K562 (cell line): Measurements from ENCODE around the gene GRIN2A. TPM values are rescaled to one million over a fixed set of nuclear protein-coding genes. Genes with fewer than 3 reads are reported as not detected.

Experiments
- ATAC-seq: fragments of 200-7000 bp; cut with Tn5 transposase; 3 replicates; pipeline ENCODE4 v1.9.1; 2020; ENCODE audit warnings: moderate library complexity
- BruUV-seq: library from RNA; stranded (reverse); fragments of 400-500 nt; replicated peaks from 2 replicates; lab custom pipeline; 2021; lab: Mats Ljungman, UMichigan
- CTCF ChIA-PET: fragments of 300-600 bp; formaldehyde crosslinking; extraction: SDS; loops from one replicate; lab custom pipeline; 2021; ENCODE audit warnings: low intra/inter-chr PET ratio; lab: Yijun Ruan, JAX
- POLR2A ChIA-PET: fragments of 300-600, 350-650 bp; sonication (Branson Sonifier 250); formaldehyde crosslinking; extraction: SDS; loops from one replicate; lab custom pipeline; 2021; ENCODE audit warnings: antibody characterized with exemption, inconsistent platforms; lab: Yijun Ruan, JAX
- DNase-seq, 4 experiments: peaks; one replicate each; pipeline versions ENCODE4 v3.0.0 to v3.0.0-alpha.2; 2011 to 2018; ENCODE audit warnings: low spot score in 3 of 4, mixed read lengths in 3 of 4; ENCODE audit errors: extremely low read depth in 1 of 4
- FAIRE-seq: peaks from 2 replicates; lab custom pipeline; 2011; peaks lifted over from hg19 to GRCh38; lab: Jason Lieb, UNC
- H2AFZ ChIP-seq: 2 replicates; pipeline ENCODE4 v1.6.0; 2011; ENCODE audit warnings: low read depth, low read length, control low read depth, inconsistent platforms
- H3K27ac ChIP-seq: fragments of 200-600 bp; 3 replicates; pipeline ENCODE4 v1.8.0; 2011; ENCODE audit warnings: low read depth, mild to moderate bottlenecking, control low read depth, inconsistent platforms, low read length, moderate library complexity, mixed read lengths; ENCODE audit errors: extremely low read depth
- H3K27me3 ChIP-seq, 2 experiments: fragments of 300-600 bp in 1 of 2; 2 replicates in 1 of 2; 3 replicates in 1 of 2; pipeline versions ENCODE4 v1.6.0 to v1.8.0; 2011; ENCODE audit warnings: inconsistent platforms in 2 of 2, low read length in 2 of 2, mild to moderate bottlenecking in 1 of 2, mixed read lengths in 1 of 2, moderate library complexity in 1 of 2; ENCODE audit not compliant: control insufficient read depth in 2 of 2, insufficient read depth in 2 of 2
- H3K36me3 ChIP-seq: fragments of 300-600 bp; 3 replicates; pipeline ENCODE4 v1.8.0; 2011; ENCODE audit warnings: mild to moderate bottlenecking, low read length, inconsistent platforms; ENCODE audit not compliant: control insufficient read depth, insufficient read depth
- H3K4me1 ChIP-seq, 2 experiments: fragments of 200-600 bp in 1 of 2; replicated peaks in 1 of 2; 2 replicates in 1 of 2; 3 replicates in 1 of 2; pipeline versions ENCODE4 v1.5.1 to v1.8.0; 2011; ENCODE audit warnings: inconsistent platforms in 2 of 2, low read length in 2 of 2, mild to moderate bottlenecking in 1 of 2, mixed read lengths in 1 of 2, moderate library complexity in 1 of 2; ENCODE audit not compliant: control insufficient read depth in 2 of 2, insufficient read depth in 2 of 2
- H3K4me2 ChIP-seq: 2 replicates; pipeline ENCODE4 v1.6.1; 2011; ENCODE audit warnings: low read length, control low read depth, inconsistent platforms, mixed read lengths; ENCODE audit not compliant: insufficient read depth
- H3K4me3 ChIP-seq: fragments of 200-600 bp; sonication (generic), shearing (Covaris generic); 2 replicates; pipeline ENCODE4 v1.5.1; 2016; ENCODE audit warnings: control low read depth, inconsistent platforms
- H3K79me2 ChIP-seq: fragments of 200-600 bp; 3 replicates; pipeline ENCODE4 v1.8.0; 2011; ENCODE audit warnings: low read length, inconsistent platforms; ENCODE audit not compliant: control insufficient read depth, insufficient read depth
- H3K9ac ChIP-seq, 2 experiments: 2 replicates each; pipeline versions ENCODE4 v1.6.0 to v1.6.1; 2011; ENCODE audit warnings: low read depth in 2 of 2, low read length in 2 of 2, control low read depth in 1 of 2, inconsistent platforms in 1 of 2, mild to moderate bottlenecking in 1 of 2, mixed read lengths in 1 of 2; ENCODE audit not compliant: insufficient read depth in 1 of 2
- H3K9me1 ChIP-seq: one replicate; pipeline ENCODE4 v1.6.0; 2011; ENCODE audit warnings: inconsistent platforms, mild to moderate bottlenecking, low read length, moderate library complexity; ENCODE audit not compliant: control insufficient read depth, insufficient read depth
- H3K9me3 ChIP-seq: replicated peaks from 2 replicates; pipeline ENCODE4 v1.5.1; 2011; ENCODE audit warnings: low read depth, low read length, inconsistent platforms; ENCODE audit not compliant: control insufficient read depth, insufficient read depth
- H4K20me1 ChIP-seq: replicated peaks from 2 replicates; pipeline ENCODE4 v1.6.1; 2011; ENCODE audit warnings: low read length, inconsistent platforms, mixed read lengths; ENCODE audit not compliant: control insufficient read depth, insufficient read depth
- ATF1 ChIP-seq, 2 experiments: fragments of 450-650 bp in 1 of 2; IDR thresholded peaks; 2 replicates each; pipeline ENCODE4 v1.6.1; 2016; ENCODE audit warnings: missing compliant biosample characterization in 1 of 2, missing genetic modification characterization in 1 of 2
- BCL6 ChIP-seq: fragments of 250-450 bp; sonication (Bioruptor Pico); IDR thresholded peaks from 2 replicates; pipeline ENCODE4 v1.4.0; 2020
- GABPB1 ChIP-seq: sonication (generic); formaldehyde crosslinking; IDR thresholded peaks from 2 replicates; pipeline ENCODE4 v1.8.0; 2022; ENCODE audit warnings: mild to moderate bottlenecking, missing genetic modification reagents
- GTF2F1 ChIP-seq: IDR thresholded peaks from 2 replicates; pipeline ENCODE4 v1.6.1; 2011; ENCODE audit warnings: low read depth, low read length, improper control_type of control experiment
- MBD2 ChIP-seq: sonication (generic); IDR thresholded peaks from 2 replicates; pipeline ENCODE4 v1.6.1; 2016; ENCODE audit warnings: low read depth, borderline replicate concordance
- MTA1 ChIP-seq: fragments of 450-650 bp; IDR thresholded peaks from 2 replicates; pipeline ENCODE4 v1.6.1; 2017; ENCODE audit warnings: borderline replicate concordance
- NR0B1 ChIP-seq: fragments of 450-650 bp; IDR thresholded peaks from one replicate; pipeline ENCODE4 v1.6.1; 2018; ENCODE audit warnings: mild to moderate bottlenecking, moderate library complexity; ENCODE audit not compliant: partially characterized antibody
- NR4A1 ChIP-seq, 2 experiments: fragments of 250-450 bp in 1 of 2; fragments of 450-650 bp in 1 of 2; sonication (Bioruptor Pico) in 1 of 2; IDR thresholded peaks; 2 replicates each; pipeline versions ENCODE4 v1.4.0 to v1.6.1; 2016 to 2020; ENCODE audit warnings: mild to moderate bottlenecking in 2 of 2, missing compliant biosample characterization in 1 of 2, missing genetic modification characterization in 1 of 2, moderate library complexity in 1 of 2
- PYGO2 ChIP-seq: fragments of 450-650 bp; IDR thresholded peaks from 2 replicates; pipeline ENCODE4 v1.6.1; 2016; ENCODE audit warnings: mild to moderate bottlenecking, missing genetic modification characterization, moderate library complexity, missing compliant biosample characterization
- STAT5B ChIP-seq: fragments of 250-450 bp; sonication (Bioruptor Pico); IDR thresholded peaks from 2 replicates; pipeline ENCODE4 v1.8.0; 2021; ENCODE audit warnings: mild to moderate bottlenecking, inconsistent platforms
- TRIM28 ChIP-seq: fragments of 450-650 bp; IDR thresholded peaks from 2 replicates; pipeline ENCODE4 v1.6.1; 2017
- ZBTB17 ChIP-seq: fragments of 450-650 bp; formaldehyde crosslinking; IDR thresholded peaks from 2 replicates; pipeline ENCODE4 v1.4.0; 2020; ENCODE audit warnings: mild to moderate bottlenecking
- ZFPM2 ChIP-seq: fragments of 250-450 bp; sonication (Bioruptor Pico); IDR thresholded peaks from 2 replicates; pipeline ENCODE4 v1.5.1; 2022; ENCODE audit warnings: mild to moderate bottlenecking
- ZNF584 ChIP-seq: fragments of 200-800 bp; sonication (Bioruptor generic); IDR thresholded peaks from 2 replicates; pipeline ENCODE4 v1.6.1; 2016; ENCODE audit warnings: low read depth, mild to moderate bottlenecking, missing genetic modification characterization, missing compliant biosample characterization
- ZNF696 ChIP-seq: fragments of 250-450 bp; sonication (Bioruptor Pico); conservative IDR thresholded peaks from 2 replicates; pipeline ENCODE4 v1.4.0; 2020; ENCODE audit warnings: mild to moderate bottlenecking, moderate library complexity
- ZNF699 ChIP-seq: fragments of 250-450 bp; sonication (Bioruptor Pico); IDR thresholded peaks from 2 replicates; pipeline ENCODE4 v1.8.0; 2021; ENCODE audit warnings: mild to moderate bottlenecking, moderate library complexity; ENCODE audit not compliant: insufficient replicate concordance
- ZNF764 ChIP-seq: fragments of 250-450 bp; sonication (Bioruptor Pico); IDR thresholded peaks from 2 replicates; pipeline ENCODE4 v1.4.0; 2020; ENCODE audit warnings: low read depth, mild to moderate bottlenecking, moderate library complexity
- WGBS: fragments of 100-300 bp; shearing (Covaris generic); methylation state at CpG from one replicate; pipeline ENCODE4 v1.1.6; 2016; ENCODE audit warnings: low coverage, mixed read lengths; ENCODE audit not compliant: insufficient coverage; ENCODE audit errors: missing lambda C conversion rate; 5-methylcytosine and 5-hydroxymethylcytosine counted together
- in situ Hi-C: fragments of 300-500 bp; cut with MboI; formaldehyde crosslinking; loops from 4 replicates; pipeline ENCODE4 v1.15.0; 2018; ENCODE audit warnings: inconsistent platforms, mixed read lengths
- intact Hi-C: fragments of 100-400 bp; cut with micrococcal nuclease; formaldehyde crosslinking; loops from 2 replicates; pipeline ENCODE4 v1.14.2; 2022
- polyA plus RNA-seq, 8 experiments: library from polyadenylated mRNA; depleted of rRNA in 4 of 8; stranded (reverse) in 5 of 8; unstranded in 3 of 8; fragments of >200 nt; fragmentation: Nextera tagmentation in 2 of 8; fragmentation: Illumina TruSeq in 1 of 8; extraction: Ambion mirVana in 2 of 8; extraction: Trizol in 1 of 8; gene quantifications; 2 replicates each; pipeline versions ENCODE4 v1.2.1 to v1.2.3, GENCODE V29; 2011 to 2014; ENCODE audit warnings: inconsistent platforms in 1 of 8, missing spikeins in 1 of 8
- total RNA-seq, 7 experiments: library from RNA; depleted of rRNA in 6 of 7; stranded (reverse); fragments of >200 nt in 6 of 7; fragmentation: Illumina TruSeq in 2 of 7; extraction: Trizol in 2 of 7; gene quantifications; 2 replicates each; pipeline versions ENCODE4 v1.2.1 to v1.2.3, GENCODE V29; 2011 to 2021; ENCODE audit warnings: low replicate concordance in 1 of 7
- TF ChIP-seq, protein P1 (sequence below): conservative IDR thresholded peaks from 2 replicates; pipeline ENCODE4 v1.6.1; 2011; ENCODE audit warnings: low read depth, mild to moderate bottlenecking, low read length; ENCODE audit not compliant: control insufficient read depth

GRIN2A gene
- total and polyA plus RNA-seq, 9 of the 15 experiments (the other 6 are each of a cell fraction or from before 2014, with no cell fraction given), result not detected

- POLR2A ChIA-PET, result no interaction called here
- BruUV-seq, result no TSS peak
Measured at GRCh38 chr16:10162981-10163380, 19.2 kb downstream of the GRIN2A start.

More at GRCh38 chr16:10162981-10163380, 19.2 kb downstream of the GRIN2A start:
- ATAC-seq (no peak), DNase-seq (no peak), FAIRE-seq (no peak)
- H3K4me3 ChIP-seq, result no peak overlapping the region
- H3K9me3 ChIP-seq, result no peaks in the 10 kb centered on the region
- CTCF ChIA-PET, result no interaction called here
- H3K4me1 ChIP-seq, result no peaks in the 10 kb centered on the region
- H3K9ac ChIP-seq, result no peak overlapping the region
- no peaks in the 10 kb centered on the region for H3K27me3 ChIP-seq
- H4K20me1 ChIP-seq, result no peaks in the 10 kb centered on the region; the same call in 1 of the 2 replicates
- H3K79me2 ChIP-seq, result no peaks in the 10 kb centered on the region
- no peak overlapping the region for H3K4me2 ChIP-seq
- TF ChIP-seq GABPB1 (no peak), ZBTB17 (CRISPR knock-in tag) (no peak), BCL6 (no peak), ZNF696 (CRISPR knock-in tag) (no peak), STAT5B (CRISPR knock-in tag) (no peak), GTF2F1 (no peak), ZNF764 (CRISPR knock-in tag) (no peak), ZNF584 (CRISPR knock-in tag) (no peak), TRIM28 (no peak), ZFPM2 (no peak), ZNF699 (CRISPR knock-in tag) (no peak), MBD2 (no peak), NR4A1 (CRISPR knock-in tag; IDR thresholded peaks at IDR 0.05) (no peak), NR4A1 (tag; IDR thresholded peaks at IDR 0.05) (no peak), NR0B1 (no peak), ATF1 (CRISPR knock-in tag; IDR thresholded peaks at IDR 0.05) (no peak), ATF1 (tag; IDR thresholded peaks at IDR 0.05) (no peak), PYGO2 (tag) (no peak), MTA1 (no peak)
- TF ChIP-seq, protein P1, sequence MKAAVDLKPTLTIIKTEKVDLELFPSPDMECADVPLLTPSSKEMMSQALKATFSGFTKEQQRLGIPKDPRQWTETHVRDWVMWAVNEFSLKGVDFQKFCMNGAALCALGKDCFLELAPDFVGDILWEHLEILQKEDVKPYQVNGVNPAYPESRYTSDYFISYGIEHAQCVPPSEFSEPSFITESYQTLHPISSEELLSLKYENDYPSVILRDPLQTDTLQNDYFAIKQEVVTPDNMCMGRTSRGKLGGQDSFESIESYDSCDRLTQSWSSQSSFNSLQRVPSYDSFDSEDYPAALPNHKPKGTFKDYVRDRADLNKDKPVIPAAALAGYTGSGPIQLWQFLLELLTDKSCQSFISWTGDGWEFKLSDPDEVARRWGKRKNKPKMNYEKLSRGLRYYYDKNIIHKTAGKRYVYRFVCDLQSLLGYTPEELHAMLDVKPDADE, result no peak
- TF ChIP-seq, all 486 proteins: peak for 0
- 0% methylated on average over 1 of the region's 1 CpG for WGBS
- intact Hi-C loops (no loop called here), in situ Hi-C loops (loop anchor here (25.0 kb wide), 1 partner anchor 1601 kb away; no protein-coding TSS in a partner anchor)
- Histone ChIP-seq H3K36me3 (no peaks in the 10 kb centered on the region), H3K9me1 (no peaks in the 10 kb centered on the region), H2AFZ (no peak overlapping the region), H3K27ac (no peak overlapping the region)
